K562 (cell line): ENCODE measurements around the gene UBA7. TPM values are rescaled to one million over a fixed set of nuclear protein-coding genes. Genes with fewer than 3 reads are reported as not detected.
"Not testable (repeated sequence)": the region's sequence is repeated elsewhere in the genome, so short reads cannot be mapped to it uniquely, and the experiment has no call there.

Experiments used
- ATAC-seq: fragments of 200-7000 bp; cut with Tn5 transposase; 3 replicates; pipeline ENCODE4 v1.9.1; 2020; ENCODE audit warnings: moderate library complexity
- BruUV-seq: library from RNA; stranded (reverse); fragments of 400-500 nt; replicated peaks from 2 replicates; lab custom pipeline; 2021; lab: Mats Ljungman, UMichigan
- CTCF ChIA-PET: fragments of 300-600 bp; formaldehyde crosslinking; extraction: SDS; loops from one replicate; lab custom pipeline; 2021; ENCODE audit warnings: low intra/inter-chr PET ratio; lab: Yijun Ruan, JAX
- POLR2A ChIA-PET: fragments of 300-600, 350-650 bp; sonication (Branson Sonifier 250); formaldehyde crosslinking; extraction: SDS; loops from one replicate; lab custom pipeline; 2021; ENCODE audit warnings: antibody characterized with exemption, inconsistent platforms; lab: Yijun Ruan, JAX
- DNase-seq, 4 experiments: peaks; one replicate each; pipeline versions ENCODE4 v3.0.0 to v3.0.0-alpha.2; 2011 to 2018; ENCODE audit warnings: low spot score in 3 of 4, mixed read lengths in 3 of 4; ENCODE audit errors: extremely low read depth in 1 of 4
- FAIRE-seq: peaks from 2 replicates; lab custom pipeline; 2011; peaks lifted over from hg19 to GRCh38; lab: Jason Lieb, UNC
- H2AFZ ChIP-seq: 2 replicates; pipeline ENCODE4 v1.6.0; 2011; ENCODE audit warnings: low read depth, low read length, control low read depth, inconsistent platforms
- H3K27ac ChIP-seq: fragments of 200-600 bp; 3 replicates; pipeline ENCODE4 v1.8.0; 2011; ENCODE audit warnings: low read depth, mild to moderate bottlenecking, control low read depth, inconsistent platforms, low read length, moderate library complexity, mixed read lengths; ENCODE audit errors: extremely low read depth
- H3K27me3 ChIP-seq, 2 experiments: fragments of 300-600 bp in 1 of 2; 2 replicates in 1 of 2; 3 replicates in 1 of 2; pipeline versions ENCODE4 v1.6.0 to v1.8.0; 2011; ENCODE audit warnings: inconsistent platforms in 2 of 2, low read length in 2 of 2, mild to moderate bottlenecking in 1 of 2, mixed read lengths in 1 of 2, moderate library complexity in 1 of 2; ENCODE audit not compliant: control insufficient read depth in 2 of 2, insufficient read depth in 2 of 2
- H3K36me3 ChIP-seq: fragments of 300-600 bp; 3 replicates; pipeline ENCODE4 v1.8.0; 2011; ENCODE audit warnings: mild to moderate bottlenecking, low read length, inconsistent platforms; ENCODE audit not compliant: control insufficient read depth, insufficient read depth
- H3K4me1 ChIP-seq, 2 experiments: fragments of 200-600 bp in 1 of 2; replicated peaks in 1 of 2; 2 replicates in 1 of 2; 3 replicates in 1 of 2; pipeline versions ENCODE4 v1.5.1 to v1.8.0; 2011; ENCODE audit warnings: inconsistent platforms in 2 of 2, low read length in 2 of 2, mild to moderate bottlenecking in 1 of 2, mixed read lengths in 1 of 2, moderate library complexity in 1 of 2; ENCODE audit not compliant: control insufficient read depth in 2 of 2, insufficient read depth in 2 of 2
- H3K4me2 ChIP-seq: 2 replicates; pipeline ENCODE4 v1.6.1; 2011; ENCODE audit warnings: low read length, control low read depth, inconsistent platforms, mixed read lengths; ENCODE audit not compliant: insufficient read depth
- H3K4me3 ChIP-seq: fragments of 200-600 bp; sonication (generic), shearing (Covaris generic); 2 replicates; pipeline ENCODE4 v1.5.1; 2016; ENCODE audit warnings: control low read depth, inconsistent platforms
- H3K79me2 ChIP-seq: fragments of 200-600 bp; 3 replicates; pipeline ENCODE4 v1.8.0; 2011; ENCODE audit warnings: low read length, inconsistent platforms; ENCODE audit not compliant: control insufficient read depth, insufficient read depth
- H3K9ac ChIP-seq, 2 experiments: 2 replicates each; pipeline versions ENCODE4 v1.6.0 to v1.6.1; 2011; ENCODE audit warnings: low read depth in 2 of 2, low read length in 2 of 2, control low read depth in 1 of 2, inconsistent platforms in 1 of 2, mild to moderate bottlenecking in 1 of 2, mixed read lengths in 1 of 2; ENCODE audit not compliant: insufficient read depth in 1 of 2
- H3K9me1 ChIP-seq: one replicate; pipeline ENCODE4 v1.6.0; 2011; ENCODE audit warnings: inconsistent platforms, mild to moderate bottlenecking, low read length, moderate library complexity; ENCODE audit not compliant: control insufficient read depth, insufficient read depth
- H3K9me3 ChIP-seq: replicated peaks from 2 replicates; pipeline ENCODE4 v1.5.1; 2011; ENCODE audit warnings: low read depth, low read length, inconsistent platforms; ENCODE audit not compliant: control insufficient read depth, insufficient read depth
- H4K20me1 ChIP-seq: replicated peaks from 2 replicates; pipeline ENCODE4 v1.6.1; 2011; ENCODE audit warnings: low read length, inconsistent platforms, mixed read lengths; ENCODE audit not compliant: control insufficient read depth, insufficient read depth
- WGBS: fragments of 100-300 bp; shearing (Covaris generic); methylation state at CpG from one replicate; pipeline ENCODE4 v1.1.6; 2016; ENCODE audit warnings: low coverage, mixed read lengths; ENCODE audit not compliant: insufficient coverage; ENCODE audit errors: missing lambda C conversion rate; 5-methylcytosine and 5-hydroxymethylcytosine counted together
- in situ Hi-C: fragments of 300-500 bp; cut with MboI; formaldehyde crosslinking; loops from 4 replicates; pipeline ENCODE4 v1.15.0; 2018; ENCODE audit warnings: inconsistent platforms, mixed read lengths
- intact Hi-C: fragments of 100-400 bp; cut with micrococcal nuclease; formaldehyde crosslinking; loops from 2 replicates; pipeline ENCODE4 v1.14.2; 2022
- polyA plus RNA-seq, 8 experiments: library from polyadenylated mRNA; depleted of rRNA in 4 of 8; stranded (reverse) in 5 of 8; unstranded in 3 of 8; fragments of >200 nt; fragmentation: Nextera tagmentation in 2 of 8; fragmentation: Illumina TruSeq in 1 of 8; extraction: Ambion mirVana in 2 of 8; extraction: Trizol in 1 of 8; gene quantifications; 2 replicates each; pipeline versions ENCODE4 v1.2.1 to v1.2.3, GENCODE V29; 2011 to 2014; ENCODE audit warnings: inconsistent platforms in 1 of 8, missing spikeins in 1 of 8
- total RNA-seq, 7 experiments: library from RNA; depleted of rRNA in 6 of 7; stranded (reverse); fragments of >200 nt in 6 of 7; fragmentation: Illumina TruSeq in 2 of 7; extraction: Trizol in 2 of 7; gene quantifications; 2 replicates each; pipeline versions ENCODE4 v1.2.1 to v1.2.3, GENCODE V29; 2011 to 2021; ENCODE audit warnings: low replicate concordance in 1 of 7
- TF ChIP-seq, protein P1 (sequence below): fragments of 450-650 bp; IDR thresholded peaks from 2 replicates; pipeline ENCODE4 v1.6.1; 2016; ENCODE audit warnings: low read depth

Gene UBA7
- total and polyA plus RNA-seq, 9 of the 15 experiments (the other 6 are each of a cell fraction or from before 2014, with no cell fraction given) = 0.17 to 3.3 (median 2.0) TPM

DNA sequence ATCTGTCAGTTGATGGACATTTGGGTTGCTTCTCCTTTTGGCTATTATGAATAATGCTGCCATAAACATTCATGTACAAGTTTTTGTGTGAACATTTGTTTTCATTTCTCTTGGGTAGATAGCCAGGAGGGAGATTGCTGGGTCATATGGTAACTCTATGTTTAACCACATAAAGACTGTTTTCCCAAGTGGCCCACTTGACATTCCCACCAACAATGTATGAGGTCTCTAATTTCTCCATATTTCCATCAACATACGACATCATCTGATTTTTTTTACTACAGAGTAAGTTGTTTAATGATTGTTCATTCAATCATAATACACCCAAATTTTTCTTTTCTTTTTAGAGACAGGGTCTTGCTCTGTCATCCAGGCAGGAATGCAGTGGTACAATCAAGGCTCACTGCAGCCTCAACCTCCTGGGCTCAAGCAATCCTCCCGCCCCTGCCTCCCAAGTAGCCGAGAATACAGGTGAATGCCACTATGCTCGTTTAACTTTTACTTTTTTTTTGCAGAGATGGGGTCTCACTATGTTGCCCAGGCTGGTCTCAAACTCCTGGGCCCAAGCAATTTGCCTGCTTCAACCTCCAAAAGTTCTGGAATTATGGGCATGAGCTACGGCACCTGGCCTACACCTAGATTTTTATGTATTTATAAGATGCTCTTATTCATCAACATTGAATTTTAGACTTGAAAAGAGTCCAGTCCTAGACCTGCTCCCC is 34.2 kb downstream of the UBA7 start (continued):
- TF ChIP-seq, protein P1, sequence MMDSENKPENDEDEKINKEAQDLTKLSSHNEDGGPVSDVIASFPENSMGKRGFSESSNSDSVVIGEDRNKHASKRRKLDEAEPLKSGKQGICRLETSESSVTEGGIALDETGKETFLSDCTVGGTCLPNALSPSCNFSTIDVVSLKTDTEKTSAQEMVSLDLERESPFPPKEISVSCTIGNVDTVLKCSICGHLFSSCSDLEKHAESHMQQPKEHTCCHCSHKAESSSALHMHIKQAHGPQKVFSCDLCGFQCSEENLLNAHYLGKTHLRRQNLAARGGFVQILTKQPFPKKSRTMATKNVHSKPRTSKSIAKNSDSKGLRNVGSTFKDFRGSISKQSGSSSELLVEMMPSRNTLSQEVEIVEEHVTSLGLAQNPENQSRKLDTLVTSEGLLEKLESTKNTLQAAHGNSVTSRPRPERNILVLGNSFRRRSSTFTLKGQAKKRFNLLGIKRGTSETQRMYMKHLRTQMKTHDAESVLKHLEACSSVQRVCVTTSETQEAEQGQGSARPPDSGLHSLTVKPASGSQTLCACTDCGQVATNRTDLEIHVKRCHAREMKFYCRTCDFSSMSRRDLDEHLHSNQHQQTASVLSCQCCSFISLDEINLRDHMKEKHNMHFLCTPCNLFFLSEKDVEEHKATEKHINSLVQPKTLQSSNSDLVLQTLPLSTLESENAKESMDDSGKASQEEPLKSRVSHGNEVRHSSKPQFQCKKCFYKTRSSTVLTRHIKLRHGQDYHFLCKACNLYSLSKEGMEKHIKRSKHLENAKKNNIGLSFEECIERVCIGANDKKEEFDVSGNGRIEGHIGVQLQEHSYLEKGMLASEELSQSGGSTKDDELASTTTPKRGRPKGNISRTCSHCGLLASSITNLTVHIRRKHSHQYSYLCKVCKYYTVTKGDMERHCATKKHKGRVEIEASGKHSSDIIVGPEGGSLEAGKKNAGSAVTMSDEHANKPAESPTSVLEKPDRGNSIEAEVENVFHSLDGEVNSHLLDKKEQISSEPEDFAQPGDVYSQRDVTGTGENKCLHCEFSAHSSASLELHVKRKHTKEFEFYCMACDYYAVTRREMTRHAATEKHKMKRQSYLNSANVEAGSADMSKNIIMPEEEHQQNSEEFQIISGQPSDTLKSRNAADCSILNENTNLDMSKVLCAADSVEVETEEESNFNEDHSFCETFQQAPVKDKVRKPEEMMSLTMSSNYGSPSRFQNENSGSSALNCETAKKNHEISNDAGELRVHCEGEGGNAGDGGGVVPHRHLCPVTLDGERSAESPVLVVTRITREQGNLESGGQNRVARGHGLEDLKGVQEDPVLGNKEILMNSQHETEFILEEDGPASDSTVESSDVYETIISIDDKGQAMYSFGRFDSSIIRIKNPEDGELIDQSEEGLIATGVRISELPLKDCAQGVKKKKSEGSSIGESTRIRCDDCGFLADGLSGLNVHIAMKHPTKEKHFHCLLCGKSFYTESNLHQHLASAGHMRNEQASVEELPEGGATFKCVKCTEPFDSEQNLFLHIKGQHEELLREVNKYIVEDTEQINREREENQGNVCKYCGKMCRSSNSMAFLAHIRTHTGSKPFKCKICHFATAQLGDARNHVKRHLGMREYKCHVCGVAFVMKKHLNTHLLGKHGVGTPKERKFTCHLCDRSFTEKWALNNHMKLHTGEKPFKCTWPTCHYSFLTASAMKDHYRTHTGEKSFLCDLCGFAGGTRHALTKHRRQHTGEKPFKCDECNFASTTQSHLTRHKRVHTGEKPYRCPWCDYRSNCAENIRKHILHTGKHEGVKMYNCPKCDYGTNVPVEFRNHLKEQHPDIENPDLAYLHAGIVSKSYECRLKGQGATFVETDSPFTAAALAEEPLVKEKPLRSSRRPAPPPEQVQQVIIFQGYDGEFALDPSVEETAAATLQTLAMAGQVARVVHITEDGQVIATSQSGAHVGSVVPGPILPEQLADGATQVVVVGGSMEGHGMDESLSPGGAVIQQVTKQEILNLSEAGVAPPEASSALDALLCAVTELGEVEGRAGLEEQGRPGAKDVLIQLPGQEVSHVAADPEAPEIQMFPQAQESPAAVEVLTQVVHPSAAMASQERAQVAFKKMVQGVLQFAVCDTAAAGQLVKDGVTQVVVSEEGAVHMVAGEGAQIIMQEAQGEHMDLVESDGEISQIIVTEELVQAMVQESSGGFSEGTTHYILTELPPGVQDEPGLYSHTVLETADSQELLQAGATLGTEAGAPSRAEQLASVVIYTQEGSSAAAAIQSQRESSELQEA = no peak

DNA sequence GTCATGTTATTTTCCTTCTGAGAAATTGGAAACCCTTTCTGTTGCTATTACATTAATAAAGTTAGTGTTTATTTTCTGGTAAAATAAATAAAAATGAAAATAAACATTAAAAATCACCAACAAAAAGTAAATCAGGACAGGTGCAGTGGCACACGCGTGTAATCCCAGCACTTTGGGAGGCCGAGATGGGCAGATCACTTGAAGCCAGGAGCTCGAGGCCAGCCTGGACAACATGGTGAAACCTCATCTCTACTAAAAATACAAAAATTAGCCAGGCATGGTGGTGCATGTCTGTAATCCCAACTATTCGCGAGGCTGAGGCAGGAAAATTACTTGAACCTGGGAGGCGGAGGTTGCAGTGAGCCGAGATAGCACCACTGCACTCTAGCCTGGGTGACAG is 37.7 kb downstream of the UBA7 start:
- FAIRE-seq, H3K27ac ChIP-seq, H3K4me3 ChIP-seq, intact Hi-C loops, H3K9me3 ChIP-seq, H2AFZ ChIP-seq, H4K20me1 ChIP-seq, in situ Hi-C loops, DNase-seq, H3K27me3 ChIP-seq, BruUV-seq, CTCF ChIA-PET, H3K4me2 ChIP-seq, H3K9ac ChIP-seq, H3K9me1 ChIP-seq, ATAC-seq, H3K4me1 ChIP-seq: not testable (repeated sequence)
- WGBS = 89% methylated on average over 8 of the region's 8 CpGs
- H3K79me2 ChIP-seq = peaks cover 81% of the 10 kb centered on the region
- peaks cover 41% of the 10 kb centered on the region; the same call in 2 of the 3 replicates for H3K36me3 ChIP-seq
- POLR2A ChIA-PET = interaction anchor here (2.7 kb wide), 1 partner anchor 18 kb away, joined by 12 read pairs; no protein-coding TSS in a partner anchor
